KMS-11 (cell line): Measurements from ENCODE around the gene PCTP.

ENCODE experiments used
- H2AFZ ChIP-seq: fragments of 200-600 bp; sonication (generic); 2 replicates; pipeline ENCODE4 v1.6.1; 2016; ENCODE audit warnings: antibody characterized with exemption, mixed run types, low read depth
- H3K27ac ChIP-seq: fragments of 200-600 bp; sonication (generic); 2 replicates; pipeline ENCODE4 v1.6.1; 2016; ENCODE audit warnings: mild to moderate bottlenecking, mixed run types
- H3K27me3 ChIP-seq: fragments of 200-600 bp; sonication (generic); 2 replicates; pipeline ENCODE4 v1.6.1; 2017; ENCODE audit warnings: mild to moderate bottlenecking, low read depth, mixed run types, moderate library complexity; ENCODE audit not compliant: insufficient read depth
- H3K36me3 ChIP-seq: fragments of 200-600 bp; sonication (generic); 2 replicates; pipeline ENCODE4 v1.6.1; 2017; ENCODE audit warnings: mild to moderate bottlenecking, mixed run types; ENCODE audit not compliant: insufficient read depth
- H3K4me1 ChIP-seq: fragments of 200-600 bp; sonication (generic); 2 replicates; pipeline ENCODE4 v1.6.1; 2016; ENCODE audit warnings: mild to moderate bottlenecking, low read depth, mixed run types; ENCODE audit not compliant: poor library complexity, severe bottlenecking
- H3K4me2 ChIP-seq: fragments of 200-600 bp; sonication (generic); 2 replicates; pipeline ENCODE4 v1.7.0; 2016; ENCODE audit warnings: mild to moderate bottlenecking, mixed run types
- H3K4me3 ChIP-seq: fragments of 200-600 bp; sonication (generic); IDR thresholded peaks from 2 replicates; pipeline ENCODE4 v1.6.1; 2017; ENCODE audit warnings: low read depth, low read length, mixed read lengths; ENCODE audit not compliant: insufficient read depth
- H3K79me2 ChIP-seq: fragments of 200-600 bp; sonication (generic); 2 replicates; pipeline ENCODE4 v1.6.1; 2016; ENCODE audit warnings: low read depth, mixed run types; ENCODE audit not compliant: insufficient read depth
- H3K9ac ChIP-seq: fragments of 200-600 bp; sonication (generic); 2 replicates; pipeline ENCODE4 v1.6.1; 2016; ENCODE audit warnings: mild to moderate bottlenecking, mixed run types
- H4K20me1 ChIP-seq: fragments of 200-600 bp; sonication (generic); 2 replicates; pipeline ENCODE4 v1.6.1; 2016; ENCODE audit warnings: mild to moderate bottlenecking, mixed run types; ENCODE audit not compliant: insufficient read depth
- TF ChIP-seq, protein P1 (sequence below): fragments of 200-600 bp; sonication (generic); conservative IDR thresholded peaks from 2 replicates; pipeline ENCODE4 v1.6.1; 2017; ENCODE audit warnings: low read depth, mild to moderate bottlenecking, antibody characterized with exemption, low read length, moderate library complexity, mixed read lengths

The PCTP gene

GRCh38 chr17:55777471-55777971 lies 26.7 kb downstream of the PCTP start:
- H3K9ac ChIP-seq: no peak overlapping the region
- no peaks in the 10 kb centered on the region for H4K20me1 ChIP-seq
- H3K79me2 ChIP-seq: no peaks in the 10 kb centered on the region
- no peaks in the 10 kb centered on the region for H3K27me3 ChIP-seq
- no peak overlapping the region for H3K27ac ChIP-seq
- H3K4me2 ChIP-seq: no peak overlapping the region
- H2AFZ ChIP-seq: no peak overlapping the region
- no peaks in the 10 kb centered on the region for H3K36me3 ChIP-seq
- H3K4me3 ChIP-seq: no peak overlapping the region
- no peaks in the 10 kb centered on the region for H3K4me1 ChIP-seq
- TF ChIP-seq, protein P1, sequence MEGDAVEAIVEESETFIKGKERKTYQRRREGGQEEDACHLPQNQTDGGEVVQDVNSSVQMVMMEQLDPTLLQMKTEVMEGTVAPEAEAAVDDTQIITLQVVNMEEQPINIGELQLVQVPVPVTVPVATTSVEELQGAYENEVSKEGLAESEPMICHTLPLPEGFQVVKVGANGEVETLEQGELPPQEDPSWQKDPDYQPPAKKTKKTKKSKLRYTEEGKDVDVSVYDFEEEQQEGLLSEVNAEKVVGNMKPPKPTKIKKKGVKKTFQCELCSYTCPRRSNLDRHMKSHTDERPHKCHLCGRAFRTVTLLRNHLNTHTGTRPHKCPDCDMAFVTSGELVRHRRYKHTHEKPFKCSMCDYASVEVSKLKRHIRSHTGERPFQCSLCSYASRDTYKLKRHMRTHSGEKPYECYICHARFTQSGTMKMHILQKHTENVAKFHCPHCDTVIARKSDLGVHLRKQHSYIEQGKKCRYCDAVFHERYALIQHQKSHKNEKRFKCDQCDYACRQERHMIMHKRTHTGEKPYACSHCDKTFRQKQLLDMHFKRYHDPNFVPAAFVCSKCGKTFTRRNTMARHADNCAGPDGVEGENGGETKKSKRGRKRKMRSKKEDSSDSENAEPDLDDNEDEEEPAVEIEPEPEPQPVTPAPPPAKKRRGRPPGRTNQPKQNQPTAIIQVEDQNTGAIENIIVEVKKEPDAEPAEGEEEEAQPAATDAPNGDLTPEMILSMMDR: no peak

DNA sequence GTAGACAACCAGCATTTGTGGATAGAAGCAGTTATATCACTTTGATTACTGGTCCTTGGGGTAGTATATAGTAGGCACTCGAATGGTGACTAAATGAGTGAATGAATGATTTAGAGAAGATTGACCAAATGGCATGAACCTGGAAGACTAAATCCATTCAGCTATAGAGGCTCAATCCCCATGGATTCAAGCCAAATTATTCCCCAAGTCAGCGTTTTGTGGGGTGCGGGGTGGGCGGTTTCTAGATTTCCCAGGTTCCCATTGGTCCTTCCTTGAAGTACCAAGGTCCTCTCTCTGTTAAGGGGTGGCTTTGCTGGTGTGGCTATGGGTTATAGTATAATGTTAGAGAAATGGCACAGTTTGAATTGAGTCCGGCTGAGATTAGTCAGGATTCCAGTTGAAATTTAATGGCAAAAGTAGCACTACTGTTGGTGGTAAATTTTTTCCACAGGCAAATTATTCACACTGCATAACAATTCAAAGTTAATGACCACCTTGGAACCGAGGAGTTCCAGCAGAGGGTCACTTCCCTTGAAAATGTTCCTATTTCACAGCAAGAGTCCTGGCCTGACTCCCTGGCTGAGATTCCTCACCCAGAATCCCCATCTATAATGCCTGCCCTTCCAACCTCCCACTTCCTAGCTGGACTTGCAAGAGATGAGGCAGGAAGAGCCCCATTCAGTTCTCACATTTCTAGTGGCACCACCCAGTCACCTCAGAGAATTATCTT lies 27.7 kb downstream of the PCTP start:
- Histone ChIP-seq H3K36me3 (no peaks in the 10 kb centered on the region), H3K79me2 (no peaks in the 10 kb centered on the region), H4K20me1 (no peaks in the 10 kb centered on the region), H3K27me3 (no peaks in the 10 kb centered on the region), H3K4me3 (no peak overlapping the region), H3K27ac (no peak overlapping the region), H2AFZ (no peak overlapping the region), H3K4me1 (no peaks in the 10 kb centered on the region), H3K9ac (no peak overlapping the region), H3K4me2 (no peak overlapping the region)
- TF ChIP-seq, protein P1: no peak

GRCh38 chr17:55783684-55784245 lies 32.9 kb downstream of the PCTP start:
- TF ChIP-seq, protein P1: no peak
- Histone ChIP-seq H3K27ac (no peak overlapping the region), H3K9ac (no peak overlapping the region), H4K20me1 (no peaks in the 10 kb centered on the region), H3K4me2 (no peak overlapping the region), H3K79me2 (no peaks in the 10 kb centered on the region), H3K4me3 (no peak overlapping the region), H3K27me3 (no peaks in the 10 kb centered on the region), H3K36me3 (no peaks in the 10 kb centered on the region), H2AFZ (no peak overlapping the region), H3K4me1 (no peaks in the 10 kb centered on the region)

GRCh38 chr17:55784666-55785065 lies 33.8 kb downstream of the PCTP start:
- TF ChIP-seq, protein P1: no peak
- Histone ChIP-seq H3K4me2 (no peak overlapping the region), H3K27ac (no peak overlapping the region), H3K9ac (no peak overlapping the region), H3K4me3 (no peak overlapping the region), H2AFZ (no peak overlapping the region), H3K27me3 (no peaks in the 10 kb centered on the region), H3K79me2 (no peaks in the 10 kb centered on the region), H4K20me1 (no peaks in the 10 kb centered on the region), H3K4me1 (no peaks in the 10 kb centered on the region), H3K36me3 (no peaks in the 10 kb centered on the region)
